SU-DHL-6 (cell line): ENCODE results near the gene RGP1.

Experiments used
- H2AFZ ChIP-seq: fragments of 200-600 bp; sonication (generic); 2 replicates; pipeline ENCODE4 v1.6.1; 2014; ENCODE audit warnings: low read depth, mild to moderate bottlenecking, moderate library complexity, mixed read lengths, antibody characterized with exemption, low read length; ENCODE audit not compliant: severe bottlenecking
- H3F3A ChIP-seq: fragments of 200-600 bp; shearing (Covaris generic); 2 replicates; pipeline ENCODE4 v1.6.0; 2016; ENCODE audit warnings: antibody characterized with exemption, mild to moderate bottlenecking; ENCODE audit not compliant: insufficient read depth
- H3K27ac ChIP-seq: fragments of 200-600 bp; sonication (generic); 2 replicates; pipeline ENCODE4 v1.5.1; 2016; ENCODE audit warnings: low read depth, mild to moderate bottlenecking, low read length, moderate library complexity, mixed read lengths
- H3K27me3 ChIP-seq: fragments of 200-600 bp; sonication (generic), shearing (Covaris generic); 2 replicates; pipeline ENCODE4 v1.6.0; 2014; ENCODE audit warnings: mild to moderate bottlenecking, low read length
- H3K36me3 ChIP-seq: fragments of 200-600 bp; sonication (generic); 2 replicates; pipeline ENCODE4 v1.6.1; 2014; ENCODE audit warnings: mild to moderate bottlenecking, low read length, mixed read lengths
- H3K4me2 ChIP-seq: fragments of 300-600, 200-600 bp; shearing (Covaris generic), sonication (generic); 2 replicates; pipeline ENCODE4 v1.6.0; 2014; ENCODE audit warnings: low read length, low read depth, mild to moderate bottlenecking; ENCODE audit not compliant: poor library complexity, severe bottlenecking
- H3K4me3 ChIP-seq: fragments of 200-600 bp; sonication (generic); 2 replicates; pipeline ENCODE4 v1.5.1; 2014; ENCODE audit warnings: antibody characterized with exemption, low read length, mild to moderate bottlenecking, mixed read lengths; ENCODE audit not compliant: insufficient read depth, poor library complexity, severe bottlenecking
- H3K79me2 ChIP-seq: fragments of 200-600 bp; sonication (generic); 2 replicates; pipeline ENCODE4 v1.6.1; 2014; ENCODE audit warnings: mild to moderate bottlenecking, low read length, moderate library complexity; ENCODE audit not compliant: insufficient read depth
- H3K9ac ChIP-seq: fragments of 200-600 bp; sonication (generic); 2 replicates; pipeline ENCODE4 v1.7.0; 2014; ENCODE audit warnings: mild to moderate bottlenecking, low read length
- H3K9me2 ChIP-seq: fragments of 200-600 bp; sonication (generic); replicated peaks from 2 replicates; pipeline ENCODE4 v1.6.1; 2014; ENCODE audit warnings: low read length; ENCODE audit not compliant: insufficient read depth
- H3K9me3 ChIP-seq: fragments of 200-600 bp; sonication (generic); 2 replicates; pipeline ENCODE4 v1.6.1; 2014; ENCODE audit warnings: low read length, mixed read lengths; ENCODE audit not compliant: insufficient read depth
- H4K20me1 ChIP-seq: fragments of 200-600 bp; sonication (generic); 2 replicates; pipeline ENCODE4 v1.6.1; 2014; ENCODE audit warnings: low read depth, mild to moderate bottlenecking, antibody characterized with exemption, low read length, moderate library complexity, mixed read lengths
- CTCF ChIP-seq: fragments of 200-600 bp; sonication (generic); IDR thresholded peaks from one replicate; pipeline ENCODE4 v1.5.1; 2017; ENCODE audit warnings: antibody characterized with exemption, mild to moderate bottlenecking, low read length, moderate library complexity; ENCODE audit not compliant: insufficient read depth, poor library complexity, severe bottlenecking
- EZH2phosphoT487 ChIP-seq: fragments of 200-600 bp; sonication (generic), shearing (Covaris generic); conservative IDR thresholded peaks from 2 replicates; pipeline ENCODE4 v1.6.1; 2018; ENCODE audit warnings: mild to moderate bottlenecking, antibody characterized with exemption, low read length, moderate library complexity, mixed read lengths

Gene RGP1

GRCh38 chr9:35806101-35806500 is 57.0 kb downstream of the RGP1 start:
- no peaks in the 10 kb centered on the region for H3F3A ChIP-seq
- no peak overlapping the region for H2AFZ ChIP-seq
- no peak overlapping the region for H3K4me2 ChIP-seq
- H3K9ac ChIP-seq: no peak overlapping the region
- no peaks in the 10 kb centered on the region for H3K9me2 ChIP-seq
- H3K79me2 ChIP-seq: no peaks in the 10 kb centered on the region
- H3K4me3 ChIP-seq: no peak overlapping the region
- no peaks in the 10 kb centered on the region for H4K20me1 ChIP-seq
- no peak overlapping the region for H3K27ac ChIP-seq
- no peaks in the 10 kb centered on the region for H3K36me3 ChIP-seq
- TF ChIP-seq EZH2phosphoT487: no peak
- TF ChIP-seq CTCF: no peak
- no peaks in the 10 kb centered on the region for H3K27me3 ChIP-seq
- H3K9me3 ChIP-seq: no peaks in the 10 kb centered on the region
